SK-N-SH (cell line): ENCODE results near the gene CDH13.

Experiments used
- EZH2phosphoT487 ChIP-seq: fragments of 200-600 bp; sonication (generic); IDR thresholded peaks from 2 replicates; pipeline ENCODE4 v1.6.1; 2017; ENCODE audit warnings: low read depth, mixed run types, mild to moderate bottlenecking, antibody characterized with exemption, moderate library complexity, borderline replicate concordance
- JUND ChIP-seq: IDR thresholded peaks from 2 replicates; pipeline ENCODE4 v1.4.0; 2012
- MEF2A ChIP-seq: IDR thresholded peaks from 2 replicates; pipeline ENCODE4 v1.4.0; 2012; ENCODE audit warnings: low read depth, borderline replicate concordance
- NRF1 ChIP-seq: IDR thresholded peaks from 2 replicates; pipeline ENCODE4 v1.6.1; 2012; ENCODE audit warnings: low read depth, mild to moderate bottlenecking, low read length
- RAD21 ChIP-seq: IDR thresholded peaks from 2 replicates; pipeline ENCODE4 v1.6.1; 2012; ENCODE audit warnings: mild to moderate bottlenecking, low read length
- TAF1 ChIP-seq: IDR thresholded peaks from 2 replicates; pipeline ENCODE4 v1.6.1; 2012; ENCODE audit warnings: low read depth, mild to moderate bottlenecking, low read length, moderate library complexity, borderline replicate concordance
- TCF12 ChIP-seq: IDR thresholded peaks from 2 replicates; pipeline ENCODE4 v1.4.0; 2012
- YY1 ChIP-seq: IDR thresholded peaks from 2 replicates; pipeline ENCODE4 v1.4.0; 2012; ENCODE audit warnings: low read depth, mild to moderate bottlenecking
- TF ChIP-seq, protein P1 (sequence below): fragments of 200-600 bp; sonication (generic); IDR thresholded peaks from 2 replicates; pipeline ENCODE4 v1.6.1; 2017; ENCODE audit warnings: antibody characterized with exemption, mild to moderate bottlenecking, moderate library complexity
- TF ChIP-seq, protein P2 (sequence below): IDR thresholded peaks from 2 replicates; pipeline ENCODE4 v1.4.0; 2012; ENCODE audit warnings: low read depth
- TF ChIP-seq, protein P3 (sequence below): IDR thresholded peaks from 2 replicates; pipeline ENCODE4 v1.4.0; 2012; ENCODE audit warnings: low read depth, borderline replicate concordance

DNA sequence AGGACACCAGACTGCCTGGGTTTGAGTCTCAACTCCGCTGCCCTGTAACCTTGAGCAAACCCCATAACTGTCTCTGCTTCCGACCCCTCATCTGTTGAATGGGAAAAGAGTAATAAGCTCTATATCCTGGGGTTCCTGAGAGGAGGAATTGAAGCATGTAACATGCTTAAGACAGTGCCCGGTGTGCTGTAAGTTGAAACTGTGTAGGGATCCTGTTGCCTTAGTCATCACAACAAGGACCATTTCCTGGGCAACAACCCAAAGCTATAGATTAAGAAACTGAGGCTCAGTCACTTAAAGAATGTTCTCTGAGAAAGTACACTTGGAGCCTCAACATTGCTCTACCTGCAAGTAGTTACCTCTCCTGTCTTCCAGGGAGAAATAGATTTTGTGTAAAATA is 23.0 kb downstream of the CDH13 start:
- TF ChIP-seq, protein P1, sequence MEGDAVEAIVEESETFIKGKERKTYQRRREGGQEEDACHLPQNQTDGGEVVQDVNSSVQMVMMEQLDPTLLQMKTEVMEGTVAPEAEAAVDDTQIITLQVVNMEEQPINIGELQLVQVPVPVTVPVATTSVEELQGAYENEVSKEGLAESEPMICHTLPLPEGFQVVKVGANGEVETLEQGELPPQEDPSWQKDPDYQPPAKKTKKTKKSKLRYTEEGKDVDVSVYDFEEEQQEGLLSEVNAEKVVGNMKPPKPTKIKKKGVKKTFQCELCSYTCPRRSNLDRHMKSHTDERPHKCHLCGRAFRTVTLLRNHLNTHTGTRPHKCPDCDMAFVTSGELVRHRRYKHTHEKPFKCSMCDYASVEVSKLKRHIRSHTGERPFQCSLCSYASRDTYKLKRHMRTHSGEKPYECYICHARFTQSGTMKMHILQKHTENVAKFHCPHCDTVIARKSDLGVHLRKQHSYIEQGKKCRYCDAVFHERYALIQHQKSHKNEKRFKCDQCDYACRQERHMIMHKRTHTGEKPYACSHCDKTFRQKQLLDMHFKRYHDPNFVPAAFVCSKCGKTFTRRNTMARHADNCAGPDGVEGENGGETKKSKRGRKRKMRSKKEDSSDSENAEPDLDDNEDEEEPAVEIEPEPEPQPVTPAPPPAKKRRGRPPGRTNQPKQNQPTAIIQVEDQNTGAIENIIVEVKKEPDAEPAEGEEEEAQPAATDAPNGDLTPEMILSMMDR = no peak
- TF ChIP-seq JUND = no peak
- TF ChIP-seq, protein P2, sequence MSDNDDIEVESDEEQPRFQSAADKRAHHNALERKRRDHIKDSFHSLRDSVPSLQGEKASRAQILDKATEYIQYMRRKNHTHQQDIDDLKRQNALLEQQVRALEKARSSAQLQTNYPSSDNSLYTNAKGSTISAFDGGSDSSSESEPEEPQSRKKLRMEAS = no peak
- TF ChIP-seq EZH2phosphoT487 = no peak
- TF ChIP-seq, protein P3, sequence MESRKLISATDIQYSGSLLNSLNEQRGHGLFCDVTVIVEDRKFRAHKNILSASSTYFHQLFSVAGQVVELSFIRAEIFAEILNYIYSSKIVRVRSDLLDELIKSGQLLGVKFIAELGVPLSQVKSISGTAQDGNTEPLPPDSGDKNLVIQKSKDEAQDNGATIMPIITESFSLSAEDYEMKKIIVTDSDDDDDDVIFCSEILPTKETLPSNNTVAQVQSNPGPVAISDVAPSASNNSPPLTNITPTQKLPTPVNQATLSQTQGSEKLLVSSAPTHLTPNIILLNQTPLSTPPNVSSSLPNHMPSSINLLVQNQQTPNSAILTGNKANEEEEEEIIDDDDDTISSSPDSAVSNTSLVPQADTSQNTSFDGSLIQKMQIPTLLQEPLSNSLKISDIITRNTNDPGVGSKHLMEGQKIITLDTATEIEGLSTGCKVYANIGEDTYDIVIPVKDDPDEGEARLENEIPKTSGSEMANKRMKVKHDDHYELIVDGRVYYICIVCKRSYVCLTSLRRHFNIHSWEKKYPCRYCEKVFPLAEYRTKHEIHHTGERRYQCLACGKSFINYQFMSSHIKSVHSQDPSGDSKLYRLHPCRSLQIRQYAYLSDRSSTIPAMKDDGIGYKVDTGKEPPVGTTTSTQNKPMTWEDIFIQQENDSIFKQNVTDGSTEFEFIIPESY = no peak
- TF ChIP-seq MEF2A = no peak
- no peak for TF ChIP-seq TCF12
- no peak for TF ChIP-seq NRF1
- no peak for TF ChIP-seq TAF1
- TF ChIP-seq YY1 = no peak
- no peak for TF ChIP-seq RAD21
